WTC11 (cell line): Measurements from ENCODE around the gene CCM2L. TPM values are rescaled to one million over a fixed set of nuclear protein-coding genes. Genes with fewer than 3 reads are reported as not detected.

Source experiments
- ATAC-seq: fragments of 200-7000 bp; cut with Tn5 transposase; 2 replicates; pipeline ENCODE4 v1.10.0; 2021; ENCODE audit warnings: mild to moderate bottlenecking, moderate library complexity
- Bru-seq: library from RNA; stranded (reverse); fragments of 400-500 nt; gene quantifications from one replicate; lab custom pipeline; 2021; lab: Mats Ljungman, UMichigan
- CTCF ChIA-PET: fragments of 300-600 bp; sonication (Branson Sonifier 250); formaldehyde crosslinking; loops from one replicate; lab custom pipeline; 2021; ENCODE audit warnings: antibody characterized with exemption; lab: Charles Lee
- POLR2A ChIA-PET: fragments of 350-600 bp; sonication (Branson Sonifier 250); formaldehyde crosslinking; loops from one replicate; lab custom pipeline; 2021; ENCODE audit warnings: antibody characterized with exemption; lab: Charles Lee
- DNase-seq: peaks from one replicate; pipeline ENCODE4 v3.0.0; 2021; ENCODE audit warnings: low spot score
- H3K27ac Mint-ChIP-seq: 2 replicates; pipeline ENCODE4 v1.8.0; 2021; ENCODE audit warnings: mixed read lengths
- H3K27me3 Mint-ChIP-seq: 2 replicates; pipeline ENCODE4 v1.8.0; 2021; ENCODE audit warnings: low read depth, mild to moderate bottlenecking, moderate library complexity, mixed read lengths
- H3K36me3 Mint-ChIP-seq: 2 replicates; pipeline ENCODE4 v1.8.0; 2021; ENCODE audit warnings: mixed read lengths
- H3K4me1 Mint-ChIP-seq: 2 replicates; pipeline ENCODE4 v1.8.0; 2022; ENCODE audit warnings: mixed read lengths
- H3K4me3 Mint-ChIP-seq: 2 replicates; pipeline ENCODE4 v1.8.0; 2021; ENCODE audit warnings: mild to moderate bottlenecking, moderate library complexity, mixed read lengths
- H3K9me3 Mint-ChIP-seq: 2 replicates; pipeline ENCODE4 v1.8.0; 2021; ENCODE audit warnings: mixed read lengths
- CREB1 ChIP-seq: sonication (generic); formaldehyde crosslinking; IDR thresholded peaks from 2 replicates; pipeline ENCODE4 v1.8.0; 2023; ENCODE audit warnings: mild to moderate bottlenecking, missing genetic modification reagents
- ELF4 ChIP-seq: sonication (generic); formaldehyde crosslinking; IDR thresholded peaks from 2 replicates; pipeline ENCODE4 v1.8.1; 2022; ENCODE audit warnings: low read depth, mild to moderate bottlenecking, moderate library complexity, missing genetic modification reagents
- ETV6 ChIP-seq: sonication (generic); formaldehyde crosslinking; IDR thresholded peaks from 2 replicates; pipeline ENCODE4 v1.8.1; 2022; ENCODE audit warnings: mild to moderate bottlenecking, missing genetic modification reagents
- GABPB1 ChIP-seq: sonication (generic); formaldehyde crosslinking; IDR thresholded peaks from 2 replicates; pipeline ENCODE4 v1.8.1; 2023; ENCODE audit warnings: mild to moderate bottlenecking, missing genetic modification reagents
- NFE2L1 ChIP-seq: sonication (generic); formaldehyde crosslinking; IDR thresholded peaks from 2 replicates; pipeline ENCODE4 v1.8.1; 2023; ENCODE audit warnings: missing genetic modification reagents
- NFYB ChIP-seq: sonication (generic); formaldehyde crosslinking; conservative IDR thresholded peaks from 2 replicates; pipeline ENCODE4 v1.8.0; 2022; ENCODE audit warnings: low read depth, missing genetic modification reagents
- PREB ChIP-seq: sonication (generic); formaldehyde crosslinking; IDR thresholded peaks from 2 replicates; pipeline ENCODE4 v1.8.1; 2022; ENCODE audit warnings: mild to moderate bottlenecking, missing genetic modification reagents, moderate library complexity, borderline replicate concordance
- PRRX2 ChIP-seq: fragments of 250-450 bp; sonication (Bioruptor Pico); IDR thresholded peaks from 2 replicates; pipeline ENCODE4 v1.8.0; 2021; ENCODE audit warnings: mild to moderate bottlenecking
- RELA ChIP-seq: sonication (generic); formaldehyde crosslinking; IDR thresholded peaks from 2 replicates; pipeline ENCODE4 v1.8.1; 2022; ENCODE audit warnings: missing genetic modification reagents, mild to moderate bottlenecking, borderline replicate concordance
- TEAD4 ChIP-seq: sonication (generic); formaldehyde crosslinking; IDR thresholded peaks from 2 replicates; pipeline ENCODE4 v1.8.0; 2022; ENCODE audit warnings: mild to moderate bottlenecking, missing genetic modification reagents
- ZNF232 ChIP-seq: sonication (generic); formaldehyde crosslinking; IDR thresholded peaks from 2 replicates; pipeline ENCODE4 v1.8.0; 2022; ENCODE audit warnings: mild to moderate bottlenecking, missing genetic modification reagents
- ZNF396 ChIP-seq: fragments of 250-450 bp; sonication (Bioruptor Pico); IDR thresholded peaks from 2 replicates; pipeline ENCODE4 v1.8.0; 2021; ENCODE audit warnings: mild to moderate bottlenecking, moderate library complexity, borderline replicate concordance
- ZNF512 ChIP-seq: sonication (generic); formaldehyde crosslinking; IDR thresholded peaks from 2 replicates; pipeline ENCODE4 v1.8.1; 2022; ENCODE audit warnings: missing genetic modification reagents, borderline replicate concordance
- long read RNA-seq, 3 experiments: library from RNA in 1 of 3; library from capped mRNA in 1 of 3; library from polyadenylated mRNA in 1 of 3; unstranded in 2 of 3; stranded (forward) in 1 of 3; transcript quantifications; one replicate each; pipeline ENCODE4 v2.0.0, GENCODE V29; 2021
- total RNA-seq: library from RNA; stranded (reverse); gene quantifications from 3 replicates; pipeline ENCODE4 v1.2.3, GENCODE V29; 2021
- TF ChIP-seq, protein P1 (sequence below): sonication (generic); formaldehyde crosslinking; IDR thresholded peaks from 2 replicates; pipeline ENCODE4 v1.8.1; 2023; ENCODE audit warnings: mild to moderate bottlenecking, missing genetic modification reagents, moderate library complexity
- TF ChIP-seq, protein P2 (sequence below): sonication (generic); formaldehyde crosslinking; IDR thresholded peaks from 2 replicates; pipeline ENCODE4 v1.8.0; 2022; ENCODE audit warnings: mild to moderate bottlenecking, missing genetic modification reagents
- TF ChIP-seq, protein P3 (sequence below): fragments of 200-600 bp; IDR thresholded peaks from 2 replicates; pipeline ENCODE4 v1.8.0; 2022; ENCODE audit warnings: antibody characterized with exemption
- TF ChIP-seq, protein P4 (sequence below): sonication (generic); formaldehyde crosslinking; IDR thresholded peaks from 2 replicates; pipeline ENCODE4 v1.8.0; 2022; ENCODE audit warnings: mild to moderate bottlenecking, missing genetic modification reagents
- TF ChIP-seq, protein P5 (sequence below): fragments of 250-450 bp; sonication (Bioruptor Pico); IDR thresholded peaks from 2 replicates; pipeline ENCODE4 v2.1.2; 2022; ENCODE audit warnings: mild to moderate bottlenecking, moderate library complexity

The CCM2L gene
- total RNA-seq, result 7.8 to 10.9 TPM (median 9.1 TPM) in 3 replicates
- percentile 59 among the genes with signal in this experiment for Bru-seq, nascent RNA
- long read RNA-seq, experiment 1, transcript CCM2L-202 (6 exons, 1,841 nt), result major isoform, 5 of 22 reads
- long read RNA-seq, experiment 1, partial matches to known transcripts, result 5 of 22 reads
- long read RNA-seq, experiment 1, other reads (novel, unspliced or antisense), result 12 of 22 reads
- long read RNA-seq, experiment 2, transcript CCM2L-202 (6 exons, 1,841 nt), result major isoform, 9 of 16 reads
- long read RNA-seq, experiment 2, partial matches to known transcripts, result 2 of 16 reads
- long read RNA-seq, experiment 2, other reads (novel, unspliced or antisense), result 5 of 16 reads
- long read RNA-seq, experiment 3, partial matches to known transcripts, result 0 of 2 reads
- long read RNA-seq, experiment 3, other reads (novel, unspliced or antisense), result 2 of 2 reads

- DNase-seq (no peak), ATAC-seq (no peak)
- ChIA-PET CTCF (interaction anchor here (0.8 to 1.3 kb wide), 2 partner anchors 21 to 157 kb away, joined by 3 to 4 read pairs; no protein-coding TSS in a partner anchor), POLR2A (no interaction called here)
- TF ChIP-seq ZNF396 (CRISPR knock-in tag), result no peak
- TF ChIP-seq ZNF232, result no peak
- TF ChIP-seq ZNF512 (CRISPR knock-in tag), result no peak
- TF ChIP-seq ETV6 (CRISPR knock-in tag), result no peak
- no peak for TF ChIP-seq NFE2L1 (CRISPR knock-in tag)
- TF ChIP-seq, protein P1, sequence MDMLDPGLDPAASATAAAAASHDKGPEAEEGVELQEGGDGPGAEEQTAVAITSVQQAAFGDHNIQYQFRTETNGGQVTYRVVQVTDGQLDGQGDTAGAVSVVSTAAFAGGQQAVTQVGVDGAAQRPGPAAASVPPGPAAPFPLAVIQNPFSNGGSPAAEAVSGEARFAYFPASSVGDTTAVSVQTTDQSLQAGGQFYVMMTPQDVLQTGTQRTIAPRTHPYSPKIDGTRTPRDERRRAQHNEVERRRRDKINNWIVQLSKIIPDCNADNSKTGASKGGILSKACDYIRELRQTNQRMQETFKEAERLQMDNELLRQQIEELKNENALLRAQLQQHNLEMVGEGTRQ (CRISPR knock-in tag), result no peak
- TF ChIP-seq, protein P2, sequence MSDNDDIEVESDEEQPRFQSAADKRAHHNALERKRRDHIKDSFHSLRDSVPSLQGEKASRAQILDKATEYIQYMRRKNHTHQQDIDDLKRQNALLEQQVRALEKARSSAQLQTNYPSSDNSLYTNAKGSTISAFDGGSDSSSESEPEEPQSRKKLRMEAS (CRISPR knock-in tag), result no peak
- no peak for TF ChIP-seq PREB (CRISPR knock-in tag)
- no peak for TF ChIP-seq GABPB1
- no peak for TF ChIP-seq CREB1 (CRISPR knock-in tag)
- TF ChIP-seq, protein P3, sequence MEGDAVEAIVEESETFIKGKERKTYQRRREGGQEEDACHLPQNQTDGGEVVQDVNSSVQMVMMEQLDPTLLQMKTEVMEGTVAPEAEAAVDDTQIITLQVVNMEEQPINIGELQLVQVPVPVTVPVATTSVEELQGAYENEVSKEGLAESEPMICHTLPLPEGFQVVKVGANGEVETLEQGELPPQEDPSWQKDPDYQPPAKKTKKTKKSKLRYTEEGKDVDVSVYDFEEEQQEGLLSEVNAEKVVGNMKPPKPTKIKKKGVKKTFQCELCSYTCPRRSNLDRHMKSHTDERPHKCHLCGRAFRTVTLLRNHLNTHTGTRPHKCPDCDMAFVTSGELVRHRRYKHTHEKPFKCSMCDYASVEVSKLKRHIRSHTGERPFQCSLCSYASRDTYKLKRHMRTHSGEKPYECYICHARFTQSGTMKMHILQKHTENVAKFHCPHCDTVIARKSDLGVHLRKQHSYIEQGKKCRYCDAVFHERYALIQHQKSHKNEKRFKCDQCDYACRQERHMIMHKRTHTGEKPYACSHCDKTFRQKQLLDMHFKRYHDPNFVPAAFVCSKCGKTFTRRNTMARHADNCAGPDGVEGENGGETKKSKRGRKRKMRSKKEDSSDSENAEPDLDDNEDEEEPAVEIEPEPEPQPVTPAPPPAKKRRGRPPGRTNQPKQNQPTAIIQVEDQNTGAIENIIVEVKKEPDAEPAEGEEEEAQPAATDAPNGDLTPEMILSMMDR, result no peak
- TF ChIP-seq, protein P4, sequence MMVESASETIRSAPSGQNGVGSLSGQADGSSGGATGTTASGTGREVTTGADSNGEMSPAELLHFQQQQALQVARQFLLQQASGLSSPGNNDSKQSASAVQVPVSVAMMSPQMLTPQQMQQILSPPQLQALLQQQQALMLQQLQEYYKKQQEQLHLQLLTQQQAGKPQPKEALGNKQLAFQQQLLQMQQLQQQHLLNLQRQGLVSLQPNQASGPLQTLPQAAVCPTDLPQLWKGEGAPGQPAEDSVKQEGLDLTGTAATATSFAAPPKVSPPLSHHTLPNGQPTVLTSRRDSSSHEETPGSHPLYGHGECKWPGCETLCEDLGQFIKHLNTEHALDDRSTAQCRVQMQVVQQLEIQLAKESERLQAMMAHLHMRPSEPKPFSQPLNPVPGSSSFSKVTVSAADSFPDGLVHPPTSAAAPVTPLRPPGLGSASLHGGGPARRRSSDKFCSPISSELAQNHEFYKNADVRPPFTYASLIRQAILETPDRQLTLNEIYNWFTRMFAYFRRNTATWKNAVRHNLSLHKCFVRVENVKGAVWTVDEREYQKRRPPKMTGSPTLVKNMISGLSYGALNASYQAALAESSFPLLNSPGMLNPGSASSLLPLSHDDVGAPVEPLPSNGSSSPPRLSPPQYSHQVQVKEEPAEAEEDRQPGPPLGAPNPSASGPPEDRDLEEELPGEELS (CRISPR knock-in tag), result no peak
- TF ChIP-seq TEAD4 (CRISPR knock-in tag), result no peak
- no peak for TF ChIP-seq NFYB
- TF ChIP-seq, protein P5, sequence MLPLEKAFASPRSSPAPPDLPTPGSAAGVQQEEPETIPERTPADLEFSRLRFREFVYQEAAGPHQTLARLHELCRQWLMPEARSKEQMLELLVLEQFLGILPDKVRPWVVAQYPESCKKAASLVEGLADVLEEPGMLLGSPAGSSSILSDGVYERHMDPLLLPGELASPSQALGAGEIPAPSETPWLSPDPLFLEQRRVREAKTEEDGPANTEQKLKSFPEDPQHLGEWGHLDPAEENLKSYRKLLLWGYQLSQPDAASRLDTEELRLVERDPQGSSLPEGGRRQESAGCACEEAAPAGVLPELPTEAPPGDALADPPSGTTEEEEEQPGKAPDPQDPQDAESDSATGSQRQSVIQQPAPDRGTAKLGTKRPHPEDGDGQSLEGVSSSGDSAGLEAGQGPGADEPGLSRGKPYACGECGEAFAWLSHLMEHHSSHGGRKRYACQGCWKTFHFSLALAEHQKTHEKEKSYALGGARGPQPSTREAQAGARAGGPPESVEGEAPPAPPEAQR (CRISPR knock-in tag), result no peak
- TF ChIP-seq RELA (CRISPR knock-in tag), result no peak
- TF ChIP-seq ELF4, result no peak
- TF ChIP-seq PRRX2 (CRISPR knock-in tag), result no peak
- Mint-ChIP-seq H3K36me3 (no peaks in the 10 kb centered on the region), H3K4me1 (peaks cover 54% of the 10 kb centered on the region), H3K27ac (no peak within 1 kb of the TSS; the same call in 1 of the 2 replicates), H3K27me3 (no peaks in the 10 kb centered on the region; the same call in 1 of the 2 replicates), H3K4me3 (peak within 1 kb of the TSS; percentile 41), H3K9me3 (no peaks in the 10 kb centered on the region)
These were observed at the start of gene CCM2L for GRCh38 chr20:32010101-32010500. Gene CCM2L, plus strand, starts transcription at chr20:32010438. Its CDS starts 17 bp downstream, at chr20:32010455.
